Activated naive CD4-positive, alpha-beta T cell treated with anti-CD3 and anti-CD28 coated beads, Interleukin-2, amount 10 ng/mL, durations not matched to agents 5 hours and 36 hours (primary cell): ENCODE data around the gene OR10A2. TPM values are rescaled to one million over a fixed set of nuclear protein-coding genes. Genes with fewer than 3 reads are reported as not detected.

Source experiments
- total RNA-seq, 2 experiments: library from RNA; stranded (reverse); gene quantifications; one replicate each; pipeline ENCODE4 v1.2.3, GENCODE V29; 2021

Gene OR10A2, protein sequence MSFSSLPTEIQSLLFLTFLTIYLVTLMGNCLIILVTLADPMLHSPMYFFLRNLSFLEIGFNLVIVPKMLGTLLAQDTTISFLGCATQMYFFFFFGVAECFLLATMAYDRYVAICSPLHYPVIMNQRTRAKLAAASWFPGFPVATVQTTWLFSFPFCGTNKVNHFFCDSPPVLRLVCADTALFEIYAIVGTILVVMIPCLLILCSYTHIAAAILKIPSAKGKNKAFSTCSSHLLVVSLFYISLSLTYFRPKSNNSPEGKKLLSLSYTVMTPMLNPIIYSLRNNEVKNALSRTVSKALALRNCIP
- not detected for total RNA-seq

DNA sequence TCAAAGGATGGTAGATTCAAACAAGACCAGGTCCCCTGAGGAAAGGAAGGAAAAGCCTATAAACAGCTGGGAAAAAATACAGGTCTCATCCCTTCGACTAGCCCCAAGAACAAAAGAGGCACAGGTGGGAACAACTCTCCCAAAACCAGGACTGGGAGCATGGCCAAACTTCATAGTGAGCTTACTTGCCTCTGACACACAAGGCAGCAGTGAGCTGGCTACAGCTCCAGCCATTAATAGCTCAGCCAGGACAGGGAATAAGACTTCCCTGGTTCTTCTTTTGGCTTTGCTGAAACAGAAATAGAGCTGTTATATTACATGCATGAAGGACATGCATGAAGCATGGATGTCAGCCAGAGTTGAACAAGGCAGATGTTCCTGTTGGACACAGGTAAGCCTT, at the start of gene OR10A2:
Gene OR10A2 (plus strand): TSS at position 97 of the 400 bp plus-strand sequence. CDS start 6,698 bp downstream, outside the sequence.

DNA sequence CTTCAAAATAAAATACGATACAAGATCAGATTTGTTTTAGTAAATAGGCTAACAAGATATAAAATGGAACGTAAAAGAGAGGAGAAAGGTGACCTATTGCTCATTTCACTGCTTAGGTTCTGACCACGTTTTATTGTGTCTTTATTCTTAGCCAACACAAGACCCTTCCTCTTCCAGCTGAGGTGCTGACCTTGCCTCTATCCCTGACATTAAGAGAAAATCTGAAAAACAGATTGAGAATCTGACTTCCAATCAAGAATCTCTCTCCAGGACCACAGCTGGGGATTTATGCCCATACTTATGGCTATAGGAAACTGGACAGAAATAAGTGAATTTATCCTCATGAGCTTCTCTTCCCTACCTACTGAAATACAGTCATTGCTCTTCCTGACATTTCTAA, 17.5 kb upstream of the OR10A2 start, which contains the start of gene OR10A5:
Gene OR10A5 (plus strand): TSS at position 301 of the 400 bp plus-strand sequence. CDS start 0 bp downstream, at position 301.

DNA sequence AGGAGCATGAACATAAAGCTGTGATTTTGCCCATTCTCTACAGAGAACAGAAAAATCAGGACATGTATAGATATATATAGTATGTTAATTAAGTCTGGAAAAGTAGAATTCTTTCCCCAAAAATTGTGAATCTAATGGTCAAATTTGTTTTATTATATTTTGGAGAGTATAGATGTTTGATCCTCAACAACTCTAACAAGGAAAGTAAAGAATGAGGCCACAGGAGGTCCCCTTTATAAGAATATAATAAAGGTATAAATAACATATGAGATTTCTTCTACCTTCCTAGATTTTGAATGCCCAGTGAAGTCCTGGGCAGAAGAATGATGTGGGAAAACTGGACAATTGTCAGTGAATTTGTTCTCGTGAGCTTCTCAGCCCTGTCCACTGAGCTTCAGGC, 13.5 kb downstream of the OR10A2 start, which contains the start of gene OR10A4:
Gene OR10A4 (plus strand): TSS at position 301 of the 400 bp plus-strand sequence. CDS start 23 bp downstream, at position 324.

DNA sequence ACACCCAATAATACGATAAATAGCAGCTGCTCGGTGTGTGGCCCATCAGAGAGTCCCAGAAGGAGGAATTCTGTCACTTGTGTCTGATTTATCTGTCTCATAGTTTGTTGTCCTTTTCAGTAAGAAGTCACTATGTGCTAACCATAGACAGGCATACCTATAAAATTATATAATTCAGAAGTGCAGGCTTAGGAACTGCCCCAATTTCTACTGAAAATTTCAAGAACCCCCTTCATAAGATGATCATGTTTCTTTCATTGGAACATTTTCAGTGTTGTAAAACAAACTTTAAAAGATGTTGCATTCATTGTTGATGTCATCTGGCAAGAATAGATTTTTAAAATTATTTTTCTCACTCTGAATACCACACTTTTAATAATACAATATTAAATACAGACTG, 29.5 kb downstream of the OR10A2 start, which contains the start of gene OR2D2:
Gene OR2D2 (minus strand): TSS at position 101 of the 400 bp plus-strand sequence. CDS start 0 bp downstream, at position 101.

DNA sequence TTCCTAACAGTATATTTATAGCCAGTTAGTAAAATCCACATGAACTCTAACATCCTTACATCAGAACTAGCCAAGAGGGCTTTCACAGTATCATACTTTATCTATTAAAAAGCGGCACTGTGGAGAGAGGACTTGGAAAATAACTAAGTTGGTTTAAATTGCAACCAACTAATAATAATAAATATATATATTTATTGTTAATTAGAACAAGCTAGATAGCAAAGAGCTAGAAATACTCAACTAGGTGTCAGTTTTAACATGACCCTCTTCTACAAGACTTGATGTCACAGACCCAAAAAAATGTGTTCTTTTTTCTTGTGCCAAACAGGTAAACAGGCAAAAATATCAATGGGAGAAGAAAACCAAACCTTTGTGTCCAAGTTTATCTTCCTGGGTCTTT, 57.8 kb downstream of the OR10A2 start, which contains the start of gene OR2D3:
Gene OR2D3 (plus strand): TSS at position 301 of the 400 bp plus-strand sequence. CDS start 0 bp downstream, at position 301.

Other genes starting within 250 kb of the OR10A2 start
- gene TPP1, start 243.6 kb upstream of the OR10A2 start, total RNA-seq: 100 to 1,000 TPM in 1 of 2 experiments, 10 to 100 TPM in 1; 99.0 to 101 TPM
- under 1 TPM; 0.36 to 0.38 TPM for gene DCHS1, start 207.2 kb upstream of the OR10A2 start, total RNA-seq
- 10 to 100 TPM; 36.1 to 38.8 TPM for gene MRPL17, start 179.7 kb upstream of the OR10A2 start, total RNA-seq
- not detected for gene OR2AG2, start 91.1 kb upstream of the OR10A2 start, total RNA-seq
- not detected for gene OR2AG1, start 80.0 kb upstream of the OR10A2 start, total RNA-seq
- not detected for gene OR6A2, start 63.4 kb upstream of the OR10A2 start, total RNA-seq
- not detected for gene OR10A5, start 17.4 kb upstream of the OR10A2 start, total RNA-seq
- not detected for gene OR10A4, start 13.6 kb downstream of the OR10A2 start, total RNA-seq
- not detected for gene OR2D2, start 29.4 kb downstream of the OR10A2 start, total RNA-seq
- not detected for gene OR2D3, start 57.9 kb downstream of the OR10A2 start, total RNA-seq
- under 1 TPM; 0.63 to 0.91 TPM for gene ZNF215, start 63.4 kb downstream of the OR10A2 start, total RNA-seq
- gene ZNF214, start 157.3 kb downstream of the OR10A2 start, total RNA-seq: not detected
- under 1 TPM in 1 of 2 experiments, not detected in 1; 0.05 TPM for gene NLRP14, start 157.4 kb downstream of the OR10A2 start, total RNA-seq
- not detected for gene RBMXL2, start 225.9 kb downstream of the OR10A2 start, total RNA-seq